H1 (cell line): Measurements from ENCODE around the gene TCF7L1. TPM values are rescaled to one million over a fixed set of nuclear protein-coding genes. Genes with fewer than 3 reads are reported as not detected.

Source experiments
- CTCF ChIA-PET: fragments of 300-600 bp; sonication (Branson Sonifier 250); formaldehyde crosslinking; loops from one replicate; lab custom pipeline; 2021; ENCODE audit not compliant: partially characterized antibody; lab: Charles Lee
- POLR2A ChIA-PET: fragments of 300-600 bp; sonication (Branson Sonifier 250); formaldehyde crosslinking; loops from one replicate; lab custom pipeline; 2021; ENCODE audit warnings: inconsistent platforms; ENCODE audit not compliant: partially characterized antibody; lab: Charles Lee
- DNase-seq, 2 experiments: peaks; one replicate each; pipeline versions ENCODE4 v3.0.0 to v3.0.0-alpha.2; 2010 to 2022; ENCODE audit warnings: low spot score in 2 of 2, low read depth in 1 of 2, mixed read lengths in 1 of 2
- FAIRE-seq: peaks from 2 replicates; lab custom pipeline; 2011; peaks lifted over from hg19 to GRCh38; lab: Jason Lieb, UNC
- H2AFZ ChIP-seq: 2 replicates; pipeline ENCODE4 v1.8.1; 2012; ENCODE audit warnings: low read length, inconsistent platforms
- H2AK5ac ChIP-seq: 2 replicates; pipeline ENCODE4 v1.6.1; 2013; ENCODE audit warnings: low read depth, low read length
- H2BK120ac ChIP-seq: replicated peaks from 2 replicates; pipeline ENCODE3; 2013; ENCODE audit warnings: low read depth, low read length, inconsistent platforms
- H2BK12ac ChIP-seq: 2 replicates; pipeline ENCODE4 v1.6.1; 2013; ENCODE audit warnings: low read depth, low read length
- H2BK15ac ChIP-seq: 2 replicates; pipeline ENCODE4 v1.6.1; 2013; ENCODE audit warnings: low read length
- H2BK20ac ChIP-seq: 2 replicates; pipeline ENCODE4 v1.6.1; 2013; ENCODE audit warnings: low read length
- H2BK5ac ChIP-seq: 2 replicates; pipeline ENCODE4 v1.6.1; 2013; ENCODE audit warnings: low read depth, low read length
- H3K14ac ChIP-seq: 2 replicates; pipeline ENCODE4 v1.6.1; 2013; ENCODE audit warnings: inconsistent platforms; ENCODE audit not compliant: insufficient read length
- H3K18ac ChIP-seq: 2 replicates; pipeline ENCODE4 v1.6.1; 2013; ENCODE audit warnings: low read length; ENCODE audit errors: extremely low read depth
- H3K23ac ChIP-seq: 2 replicates; pipeline ENCODE4 v1.6.1; 2013; ENCODE audit warnings: inconsistent platforms; ENCODE audit not compliant: insufficient read length
- H3K23me2 ChIP-seq: 2 replicates; pipeline ENCODE4 v1.6.1; 2013; ENCODE audit warnings: low read depth, low read length
- H3K27ac ChIP-seq: 2 replicates; pipeline ENCODE4 v1.6.1; 2011; ENCODE audit warnings: low read depth, low read length, inconsistent platforms
- H3K27me3 ChIP-seq, 4 experiments: replicated peaks in 1 of 4; 1 replicate in 1 of 4; 2 replicates in 3 of 4; pipeline versions ENCODE4 v1.6.1 to v1.8.1; 2011 to 2013; ENCODE audit warnings: low read length in 3 of 4, mild to moderate bottlenecking in 3 of 4, inconsistent platforms in 2 of 4, mixed read lengths in 2 of 4, moderate library complexity in 1 of 4; ENCODE audit not compliant: control insufficient read depth in 3 of 4, insufficient read depth in 3 of 4; ENCODE audit errors: extremely low read depth in 1 of 4
- H3K36me3 ChIP-seq, 4 experiments: 2 replicates each; pipeline versions ENCODE4 v1.6.1 to v1.8.1; 2011 to 2013; ENCODE audit warnings: mild to moderate bottlenecking in 4 of 4, low read length in 3 of 4, moderate library complexity in 2 of 4, control low read depth in 1 of 4, inconsistent platforms in 1 of 4; ENCODE audit not compliant: insufficient read depth in 4 of 4, control insufficient read depth in 2 of 4
- H3K4ac ChIP-seq: replicated peaks from 2 replicates; pipeline ENCODE3; 2013; ENCODE audit warnings: low read length, low read depth, mixed read lengths, inconsistent platforms; ENCODE audit not compliant: insufficient read length
- H3K4me1 ChIP-seq, 4 experiments: replicated peaks in 1 of 4; 1 replicate in 1 of 4; 2 replicates in 3 of 4; pipeline versions ENCODE4 v1.6.1 to v1.8.1; 2011 to 2013; ENCODE audit warnings: low read length in 3 of 4, inconsistent platforms in 2 of 4, mixed read lengths in 1 of 4; ENCODE audit not compliant: insufficient read depth in 4 of 4, control insufficient read depth in 3 of 4
- H3K4me2 ChIP-seq, 2 experiments: 2 replicates each; pipeline versions ENCODE4 v1.6.1 to v1.8.1; 2011 to 2013; ENCODE audit warnings: low read depth in 2 of 2, low read length in 2 of 2, control low read depth in 1 of 2, inconsistent platforms in 1 of 2, mild to moderate bottlenecking in 1 of 2; ENCODE audit not compliant: insufficient read depth in 1 of 2
- H3K4me3 ChIP-seq, 4 experiments: fragments of 200-600, 300-600 bp in 1 of 4; sonication (generic), shearing (Covaris generic), sonication (Bioruptor Twin) in 1 of 4; 2 replicates each; pipeline versions ENCODE4 v1.5.1 to v1.8.1; 2011 to 2016; ENCODE audit warnings: low read length in 4 of 4, low read depth in 3 of 4, control low read depth in 2 of 4, inconsistent platforms in 2 of 4, mild to moderate bottlenecking in 2 of 4, mixed read lengths in 1 of 4, moderate library complexity in 1 of 4; ENCODE audit not compliant: insufficient read depth in 2 of 4; ENCODE audit errors: extremely low read depth in 1 of 4
- H3K56ac ChIP-seq: replicated peaks from 2 replicates; pipeline ENCODE3; 2013; ENCODE audit warnings: low read depth, mild to moderate bottlenecking, mixed read lengths, low read length, inconsistent platforms; ENCODE audit not compliant: insufficient read length
- H3K79me1 ChIP-seq: 2 replicates; pipeline ENCODE4 v1.6.1; 2013; ENCODE audit warnings: low read depth, low read length, control low read depth
- H3K79me2 ChIP-seq, 2 experiments: 2 replicates each; pipeline versions ENCODE4 v1.6.1 to v1.8.1; 2012 to 2013; ENCODE audit warnings: low read length in 2 of 2, mild to moderate bottlenecking in 2 of 2, inconsistent platforms in 1 of 2; ENCODE audit not compliant: insufficient read depth in 2 of 2, control insufficient read depth in 1 of 2
- H3K9ac ChIP-seq, 4 experiments: replicated peaks in 1 of 4; 1 replicate in 1 of 4; 2 replicates in 3 of 4; pipeline versions ENCODE4 v1.6.1 to v1.8.1; 2011 to 2013; ENCODE audit warnings: low read depth in 3 of 4, low read length in 3 of 4, control low read depth in 2 of 4, mild to moderate bottlenecking in 2 of 4, moderate library complexity in 2 of 4, inconsistent platforms in 1 of 4; ENCODE audit errors: extremely low read depth in 1 of 4
- H3K9me3 ChIP-seq, 2 experiments: 2 replicates each; pipeline versions ENCODE4 v1.6.1 to v1.8.1; 2012 to 2013; ENCODE audit warnings: mild to moderate bottlenecking in 2 of 2, moderate library complexity in 2 of 2, control low read depth in 1 of 2, inconsistent platforms in 1 of 2, low read depth in 1 of 2, low read length in 1 of 2, mixed read lengths in 1 of 2; ENCODE audit not compliant: insufficient read depth in 2 of 2
- H4K20me1 ChIP-seq, 2 experiments: replicated peaks in 1 of 2; 2 replicates each; pipeline versions ENCODE3 to v1.8.1; 2011 to 2013; ENCODE audit warnings: inconsistent platforms in 2 of 2, low read length in 2 of 2, mild to moderate bottlenecking in 1 of 2; ENCODE audit not compliant: insufficient read depth in 2 of 2, control insufficient read depth in 1 of 2
- H4K5ac ChIP-seq: 2 replicates; pipeline ENCODE4 v1.6.1; 2013; ENCODE audit warnings: low read length, low read depth, mixed read lengths, inconsistent platforms; ENCODE audit not compliant: insufficient read length
- H4K8ac ChIP-seq: 2 replicates; pipeline ENCODE4 v1.8.0; 2013; ENCODE audit warnings: mild to moderate bottlenecking, moderate library complexity, low read length, inconsistent platforms; ENCODE audit not compliant: insufficient read depth; ENCODE audit errors: extremely low read depth
- H4K91ac ChIP-seq: replicated peaks from 2 replicates; pipeline ENCODE3; 2013; ENCODE audit warnings: low read length, mixed read lengths, inconsistent platforms; ENCODE audit not compliant: insufficient read length
- BACH1 ChIP-seq: IDR thresholded peaks from 2 replicates; pipeline ENCODE4 v1.6.1; 2012; ENCODE audit warnings: low read length, improper control_type of control experiment
- CHD2 ChIP-seq: IDR thresholded peaks from 2 replicates; pipeline ENCODE4 v1.6.1; 2012; ENCODE audit warnings: low read length, improper control_type of control experiment
- EGR1 ChIP-seq: IDR thresholded peaks from 2 replicates; pipeline ENCODE4 v1.6.1; 2011; ENCODE audit warnings: low read depth, low read length, borderline replicate concordance
- EZH2 ChIP-seq: fragments of 200-600 bp; sonication (generic); IDR thresholded peaks from 2 replicates; pipeline ENCODE4 v1.7.1; 2012; ENCODE audit warnings: low read depth, mild to moderate bottlenecking, moderate library complexity, low read length, inconsistent platforms; ENCODE audit not compliant: severe bottlenecking
- NRF1 ChIP-seq: IDR thresholded peaks from 2 replicates; pipeline ENCODE4 v1.6.1; 2011; ENCODE audit warnings: mild to moderate bottlenecking, low read depth, low read length, improper control_type of control experiment
- RBBP5 ChIP-seq: IDR thresholded peaks from 2 replicates; pipeline ENCODE4 v1.7.1; 2012; ENCODE audit warnings: low read depth, mild to moderate bottlenecking, inconsistent platforms, low read length, moderate library complexity, borderline replicate concordance
- SIX5 ChIP-seq: IDR thresholded peaks from 2 replicates; pipeline ENCODE4 v1.6.1; 2011; ENCODE audit warnings: mild to moderate bottlenecking, low read depth, low read length
- SRF ChIP-seq: IDR thresholded peaks from 2 replicates; pipeline ENCODE4 v1.6.1; 2011; ENCODE audit warnings: mild to moderate bottlenecking, low read depth, low read length, moderate library complexity
- SUZ12 ChIP-seq: fragments of 200-600 bp; sonication (generic); IDR thresholded peaks from 2 replicates; pipeline ENCODE4 v1.6.1; 2012; ENCODE audit warnings: mild to moderate bottlenecking, inconsistent platforms, low read length, moderate library complexity, mixed read lengths
- TAF7 ChIP-seq: optimal IDR thresholded peaks from 2 replicates; pipeline ENCODE3; 2011; ENCODE audit warnings: low read depth, mild to moderate bottlenecking, inconsistent platforms, low read length, moderate library complexity, borderline replicate concordance
- polyA plus RNA-seq, 7 experiments: library from polyadenylated mRNA; depleted of rRNA in 3 of 7; stranded (reverse) in 5 of 7; unstranded in 2 of 7; fragments of >200 nt in 5 of 7; fragments of 200-250 nt in 2 of 7; gene quantifications; 1 replicate in 5 of 7; 2 replicates in 1 of 7; 4 replicates in 1 of 7; pipeline versions ENCODE4 v1.2.1 to v1.2.3, GENCODE V29; 2011 to 2013; ENCODE audit warnings: missing spikeins in 2 of 7, mixed read lengths in 2 of 7
- total RNA-seq: library from RNA; stranded (reverse); fragmentation: NEBNext Ultra II Directional; extraction: Animal tissue kit (Norgen Biotek cat#: 25700); gene quantifications from 2 replicates; pipeline ENCODE4 v1.2.1, GENCODE V29; 2021
- TF ChIP-seq, protein P1 (sequence below): IDR thresholded peaks from 2 replicates; pipeline ENCODE4 v1.6.1; 2012; ENCODE audit warnings: inconsistent platforms
- TF ChIP-seq, protein P2 (sequence below): IDR thresholded peaks from 2 replicates; pipeline ENCODE4 v1.6.1; 2012; ENCODE audit warnings: low read length, inconsistent platforms

Gene TCF7L1
- total and polyA plus RNA-seq, 2 of the 8 experiments (the other 6 are each of a cell fraction or from before 2014, with no cell fraction given): 27.5 to 108 TPM

DNA sequence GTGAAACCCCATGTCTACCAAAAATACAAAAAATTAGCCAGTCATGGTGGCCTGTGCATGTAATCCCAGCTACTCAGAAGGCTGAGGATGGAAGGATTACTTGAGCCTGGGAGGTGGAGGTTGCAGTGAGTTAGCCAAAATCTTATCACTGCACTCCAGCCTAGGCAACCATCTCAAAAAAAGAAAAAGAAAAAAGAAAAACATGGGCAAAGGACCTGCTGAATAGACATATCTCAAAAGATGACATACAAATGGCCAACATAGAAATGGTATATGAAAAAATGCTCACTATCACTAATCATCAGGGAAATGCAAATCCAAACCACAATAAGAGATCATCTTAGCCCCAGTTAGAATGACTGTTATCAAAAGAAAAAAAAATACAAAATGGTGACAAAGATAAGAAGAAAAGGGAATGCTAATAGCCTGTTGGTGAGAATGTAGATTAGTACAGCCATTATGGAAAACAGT is 196.0 kb downstream of the TCF7L1 start:
- Histone ChIP-seq H4K20me1 (peaks cover 0 to 6% of the 10 kb centered on the region in 2 experiments), H4K91ac (no peak overlapping the region), H3K27ac (no peak overlapping the region), H2AFZ (no peak overlapping the region), H3K14ac (no peak overlapping the region), H3K4me2 (no peak overlapping the region; a peak in 1 of 4 replicates), H3K9ac (no peak overlapping the region), H3K23ac (no peak overlapping the region), H4K8ac (no peak overlapping the region), H3K27me3 (no peaks in the 10 kb centered on the region; a peak in 1 of 7 replicates), H2AK5ac (no peak overlapping the region), H3K79me1 (peaks cover 12% of the 10 kb centered on the region), H2BK20ac (no peak overlapping the region), H2BK120ac (no peak overlapping the region), H3K9me3 (no peaks in the 10 kb centered on the region; a peak in 1 of 4 replicates), H3K4me3 (no peak overlapping the region), H2BK12ac (no peak overlapping the region), H3K79me2 (peaks cover 9 to 24% of the 10 kb centered on the region in 2 experiments), H3K56ac (no peak overlapping the region), H3K36me3 (peaks cover 5 to 13% (median 7%) of the 10 kb centered on the region in 4 experiments; a peak in 7 of 8 replicates), H3K4me1 (peaks cover 0 to 13% (median 7%) of the 10 kb centered on the region in 4 experiments; a peak in 6 of 7 replicates), H2BK15ac (no peak overlapping the region), H3K23me2 (peaks cover 17% of the 10 kb centered on the region), H3K4ac (no peak overlapping the region), H4K5ac (no peak overlapping the region), H2BK5ac (no peak overlapping the region), H3K18ac (no peak overlapping the region)
- ChIA-PET CTCF (no interaction called here), POLR2A (interaction anchor here (0.6 to 0.9 kb wide), 2 partner anchors 12 to 250 kb away, joined by 3 read pairs; no protein-coding TSS in a partner anchor)
- DNase-seq (no peak), FAIRE-seq (no peak)
- no peak for TF ChIP-seq BACH1
- TF ChIP-seq, protein P1, sequence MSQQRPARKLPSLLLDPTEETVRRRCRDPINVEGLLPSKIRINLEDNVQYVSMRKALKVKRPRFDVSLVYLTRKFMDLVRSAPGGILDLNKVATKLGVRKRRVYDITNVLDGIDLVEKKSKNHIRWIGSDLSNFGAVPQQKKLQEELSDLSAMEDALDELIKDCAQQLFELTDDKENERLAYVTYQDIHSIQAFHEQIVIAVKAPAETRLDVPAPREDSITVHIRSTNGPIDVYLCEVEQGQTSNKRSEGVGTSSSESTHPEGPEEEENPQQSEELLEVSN: no peak
- no peak for TF ChIP-seq SIX5
- TF ChIP-seq RBBP5: no peak
- TF ChIP-seq NRF1: no peak
- no peak for TF ChIP-seq SUZ12
- no peak for TF ChIP-seq EGR1
- no peak for TF ChIP-seq CHD2
- TF ChIP-seq EZH2: no peak
- TF ChIP-seq SRF: no peak
- TF ChIP-seq, protein P2, sequence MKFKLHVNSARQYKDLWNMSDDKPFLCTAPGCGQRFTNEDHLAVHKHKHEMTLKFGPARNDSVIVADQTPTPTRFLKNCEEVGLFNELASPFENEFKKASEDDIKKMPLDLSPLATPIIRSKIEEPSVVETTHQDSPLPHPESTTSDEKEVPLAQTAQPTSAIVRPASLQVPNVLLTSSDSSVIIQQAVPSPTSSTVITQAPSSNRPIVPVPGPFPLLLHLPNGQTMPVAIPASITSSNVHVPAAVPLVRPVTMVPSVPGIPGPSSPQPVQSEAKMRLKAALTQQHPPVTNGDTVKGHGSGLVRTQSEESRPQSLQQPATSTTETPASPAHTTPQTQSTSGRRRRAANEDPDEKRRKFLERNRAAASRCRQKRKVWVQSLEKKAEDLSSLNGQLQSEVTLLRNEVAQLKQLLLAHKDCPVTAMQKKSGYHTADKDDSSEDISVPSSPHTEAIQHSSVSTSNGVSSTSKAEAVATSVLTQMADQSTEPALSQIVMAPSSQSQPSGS: no peak
- TF ChIP-seq TAF7: no peak
